Esophagus muscularis mucosa (tissue), 4 donors: Measurements from ENCODE around the gene CNP. TPM values are rescaled to one million over a fixed set of nuclear protein-coding genes. Genes with fewer than 3 reads are reported as not detected.

Experiments used
- DNase-seq: peaks from one replicate; pipeline ENCODE4 v3.0.0-alpha.2; 2017; ENCODE audit errors: extremely low spot score
- H3K27ac ChIP-seq, 4 donors: fragments of 200-600 bp; sonication (generic); replicated peaks in 1 of 4; 1 replicate in 3 of 4; 2 replicates in 1 of 4; pipeline ENCODE4 v1.5.1; 2016 to 2019; ENCODE audit warnings: mild to moderate bottlenecking in 1 of 4
- H3K27me3 ChIP-seq, 4 donors: fragments of 200-600 bp; sonication (generic); one replicate each; pipeline versions ENCODE4 v1.5.1 to v1.6.0; 2016 to 2019
- H3K36me3 ChIP-seq, 4 donors: fragments of 200-600 bp; sonication (generic); one replicate each; pipeline ENCODE4 v1.5.1; 2016 to 2019
- H3K4me1 ChIP-seq, 4 donors: fragments of 200-600 bp; sonication (generic); one replicate each; pipeline ENCODE4 v1.5.1; 2016 to 2019
- H3K4me3 ChIP-seq, 4 donors: fragments of 200-600 bp; sonication (generic); 1 replicate in 2 of 4; 2 replicates in 2 of 4; pipeline ENCODE4 v1.5.1; 2016 to 2019; ENCODE audit warnings: mild to moderate bottlenecking in 4 of 4, moderate library complexity in 1 of 4
- H3K9me3 ChIP-seq, 4 donors: fragments of 200-600 bp; sonication (generic); 1 replicate in 3 of 4; 2 replicates in 1 of 4; pipeline ENCODE4 v1.5.1; 2016 to 2019
- EP300 ChIP-seq: sonication (generic); formaldehyde crosslinking; IDR thresholded peaks from one replicate; pipeline ENCODE4 v1.6.1; 2017; ENCODE audit warnings: antibody characterized with exemption
- POLR2A ChIP-seq: fragments of 450-650 bp; IDR thresholded peaks from one replicate; pipeline ENCODE4 v1.6.1; 2017; ENCODE audit warnings: antibody characterized with exemption, moderate library complexity, mild to moderate bottlenecking, low read depth
- POLR2AphosphoS5 ChIP-seq, 2 donors: sonication (generic); formaldehyde crosslinking; IDR thresholded peaks; one replicate each; pipeline ENCODE4 v1.6.1; 2017; ENCODE audit warnings: antibody characterized with exemption in 2 of 2
- WGBS: methylation state at CpG from one replicate; pipeline ENCODE4 v1.1.5; 2018; 5-methylcytosine and 5-hydroxymethylcytosine counted together
- intact Hi-C: fragments of 100-400 bp; cut with DNase I; formaldehyde crosslinking; loops from one replicate; pipeline ENCODE4 v1.15.1; 2023
- total RNA-seq, 4 donors: library from RNA; depleted of rRNA; stranded (reverse); fragments of >200 nt; gene quantifications; one replicate each; pipeline versions ENCODE4 v1.1.0 to v1.2.1, GENCODE V29; 2016
- TF ChIP-seq, protein P1 (sequence below), 3 experiments: fragments of 200-600 bp in 2 of 3; fragments of 450-650 bp in 1 of 3; sonication (generic) in 2 of 3; IDR thresholded peaks; one replicate each; pipeline ENCODE4 v1.5.1; 2017 to 2019; ENCODE audit warnings: antibody characterized with exemption in 3 of 3, mild to moderate bottlenecking in 2 of 3, moderate library complexity in 1 of 3

CNP gene
- total RNA-seq, 4 donors from 2014 or later, result 68.9 to 101 (median 78.5) TPM

DNA sequence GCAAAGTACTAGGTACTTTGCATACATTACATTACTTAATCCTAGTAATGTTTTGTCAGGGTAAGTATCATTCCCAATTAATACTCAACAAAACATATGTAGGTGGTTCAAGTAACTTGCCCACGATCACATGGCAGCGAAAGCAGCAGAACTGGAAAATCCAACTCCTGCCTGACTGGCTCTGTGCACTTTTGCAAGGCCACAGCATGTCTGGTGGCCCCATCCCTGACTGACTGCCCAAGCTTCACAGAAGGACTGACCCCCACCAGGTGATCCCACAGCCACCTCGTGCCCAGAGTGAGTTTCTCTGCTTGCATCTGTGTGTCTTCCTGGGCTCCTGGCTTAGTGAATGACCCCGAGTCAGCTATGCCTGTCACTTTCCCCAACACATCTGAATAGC lies 11.4 kb downstream of the CNP start:
- no peak for DNase-seq
- TF ChIP-seq, protein P1, sequence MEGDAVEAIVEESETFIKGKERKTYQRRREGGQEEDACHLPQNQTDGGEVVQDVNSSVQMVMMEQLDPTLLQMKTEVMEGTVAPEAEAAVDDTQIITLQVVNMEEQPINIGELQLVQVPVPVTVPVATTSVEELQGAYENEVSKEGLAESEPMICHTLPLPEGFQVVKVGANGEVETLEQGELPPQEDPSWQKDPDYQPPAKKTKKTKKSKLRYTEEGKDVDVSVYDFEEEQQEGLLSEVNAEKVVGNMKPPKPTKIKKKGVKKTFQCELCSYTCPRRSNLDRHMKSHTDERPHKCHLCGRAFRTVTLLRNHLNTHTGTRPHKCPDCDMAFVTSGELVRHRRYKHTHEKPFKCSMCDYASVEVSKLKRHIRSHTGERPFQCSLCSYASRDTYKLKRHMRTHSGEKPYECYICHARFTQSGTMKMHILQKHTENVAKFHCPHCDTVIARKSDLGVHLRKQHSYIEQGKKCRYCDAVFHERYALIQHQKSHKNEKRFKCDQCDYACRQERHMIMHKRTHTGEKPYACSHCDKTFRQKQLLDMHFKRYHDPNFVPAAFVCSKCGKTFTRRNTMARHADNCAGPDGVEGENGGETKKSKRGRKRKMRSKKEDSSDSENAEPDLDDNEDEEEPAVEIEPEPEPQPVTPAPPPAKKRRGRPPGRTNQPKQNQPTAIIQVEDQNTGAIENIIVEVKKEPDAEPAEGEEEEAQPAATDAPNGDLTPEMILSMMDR (IDR thresholded peaks at IDR 0.05), result no peak
- TF ChIP-seq POLR2A (no peak), POLR2AphosphoS5 (IDR thresholded peaks at IDR 0.05) (no peak), EP300 (no peak)
- WGBS, result 83% methylated on average over 3 of the region's 4 CpGs
- no peak overlapping the region for H3K4me3 ChIP-seq
- peaks cover 8 to 41% (median 36%) of the 10 kb centered on the region in 4 donors for H3K4me1 ChIP-seq
- H3K9me3 ChIP-seq, result no peaks in the 10 kb centered on the region
- intact Hi-C loops, result no loop called here
- H3K27ac ChIP-seq, result peak overlapping the region in 1 of 4 donors; percentile 36
- H3K27me3 ChIP-seq, result no peaks in the 10 kb centered on the region
- peaks cover 80 to 100% (median 98%) of the 10 kb centered on the region in 4 donors for H3K36me3 ChIP-seq

GRCh38 chr17:41982026-41982760 lies 15.6 kb downstream of the CNP start:
- Histone ChIP-seq H3K9me3 (no peaks in the 10 kb centered on the region), H3K4me3 (no peak overlapping the region), H3K27ac (peak overlapping the region in 2 of 4 donors; percentile 3 to 5), H3K27me3 (no peaks in the 10 kb centered on the region), H3K36me3 (peaks cover 72 to 100% (median 95%) of the 10 kb centered on the region in 4 donors), H3K4me1 (peaks cover 0 to 4% (median 0%) of the 10 kb centered on the region in 4 donors)
- TF ChIP-seq, protein P1 (IDR thresholded peaks at IDR 0.05), result no peak
- no peak for TF ChIP-seq POLR2A
- TF ChIP-seq EP300, result no peak
- no peak for TF ChIP-seq POLR2AphosphoS5 (IDR thresholded peaks at IDR 0.05)
- DNase-seq, result no peak
- 74% methylated on average over 14 of the region's 14 CpGs for WGBS
- intact Hi-C loops, result no loop called here

DNA sequence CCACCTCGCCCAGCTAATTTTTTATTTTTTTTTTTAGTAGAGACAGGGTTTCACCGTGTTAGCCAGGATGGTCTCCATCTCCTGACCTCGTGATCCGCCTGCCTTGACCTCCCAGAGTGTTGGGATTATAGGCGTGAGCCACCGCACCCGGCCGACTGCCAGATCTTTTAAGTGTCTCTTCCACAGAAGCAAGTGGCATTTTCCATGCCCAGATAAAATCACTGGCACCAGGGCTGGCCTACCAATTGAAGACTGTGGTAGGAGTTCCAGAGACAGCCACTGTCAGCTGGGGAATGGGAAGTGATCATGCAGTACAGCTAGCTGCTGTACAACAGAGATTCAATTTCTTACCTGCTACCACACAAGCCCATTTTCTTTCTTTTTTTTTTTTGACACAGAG lies 17.9 kb downstream of the CNP start:
- TF ChIP-seq, protein P1 (IDR thresholded peaks at IDR 0.05), result no peak
- no peak for TF ChIP-seq POLR2AphosphoS5 (IDR thresholded peaks at IDR 0.05)
- TF ChIP-seq POLR2A, result no peak
- TF ChIP-seq EP300, result no peak
- Histone ChIP-seq H3K27ac (no peak overlapping the region), H3K4me1 (no peaks in the 10 kb centered on the region), H3K4me3 (no peak overlapping the region), H3K36me3 (peaks cover 75 to 100% (median 95%) of the 10 kb centered on the region in 4 donors), H3K9me3 (no peaks in the 10 kb centered on the region), H3K27me3 (no peaks in the 10 kb centered on the region)
- 93% methylated on average over 8 of the region's 8 CpGs for WGBS
- DNase-seq, result no peak
- intact Hi-C loops, result no loop called here

DNA sequence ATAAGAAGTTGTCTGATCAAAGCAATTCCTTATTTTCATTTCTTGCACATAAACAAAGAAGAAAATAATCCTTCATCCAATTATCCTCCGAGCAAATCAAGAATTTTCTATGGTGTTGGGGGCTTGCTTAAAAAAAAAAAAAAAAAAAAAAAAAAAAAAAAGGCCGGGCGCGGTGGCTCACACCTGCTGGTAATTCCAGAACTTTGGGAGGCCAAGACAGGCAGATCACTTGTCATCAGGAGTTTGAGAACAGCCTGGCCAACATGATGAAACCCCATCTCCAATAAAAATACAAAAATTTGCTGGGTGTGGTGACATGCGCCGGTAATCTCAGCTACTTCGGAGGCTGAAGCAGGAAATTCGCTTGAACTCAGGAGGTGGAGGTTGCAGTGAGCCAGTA lies 19.3 kb downstream of the CNP start:
- TF ChIP-seq EP300 (no peak), POLR2AphosphoS5 (IDR thresholded peaks at IDR 0.05) (no peak)
- TF ChIP-seq, protein P1 (IDR thresholded peaks at IDR 0.05), result no peak
- H3K9me3 ChIP-seq, result no peaks in the 10 kb centered on the region
- DNase-seq, result no peak
- intact Hi-C loops, result no loop called here
- H3K27ac ChIP-seq, result no peak overlapping the region
- H3K4me1 ChIP-seq, result no peaks in the 10 kb centered on the region
- no peak overlapping the region for H3K4me3 ChIP-seq
- H3K36me3 ChIP-seq, result peaks cover 68 to 100% (median 93%) of the 10 kb centered on the region in 4 donors
- 94% methylated on average over 7 of the region's 8 CpGs for WGBS
- no peaks in the 10 kb centered on the region for H3K27me3 ChIP-seq
